Measurements from ENCODE around the gene OCSTAMP.

GRCh38 chr20:46563170-46563859 is 12.9 kb upstream of the OCSTAMP start:
- TF ChIP-seq GATA1 (IDR thresholded peaks at IDR 0.05; ENCODE audit: low read depth, low read length) (no peak), POLR2A (IDR thresholded peaks at IDR 0.05; ENCODE audit: low read length) (no peak)
